Measurements from ENCODE around the gene UBN1.

The UBN1 gene

GRCh38 chr16:4859190-4859899 is 12.1 kb downstream of the UBN1 start:
- DNase-seq (ENCODE audit: low read depth in 1 of 2, low spot score in 1 of 2): no peak

- DNase-seq (ENCODE audit: low read depth in 1 of 2, low spot score in 1 of 2): no peak
Observed at GRCh38 chr16:4859900-4860255, 12.6 kb downstream of the UBN1 start.

DNA sequence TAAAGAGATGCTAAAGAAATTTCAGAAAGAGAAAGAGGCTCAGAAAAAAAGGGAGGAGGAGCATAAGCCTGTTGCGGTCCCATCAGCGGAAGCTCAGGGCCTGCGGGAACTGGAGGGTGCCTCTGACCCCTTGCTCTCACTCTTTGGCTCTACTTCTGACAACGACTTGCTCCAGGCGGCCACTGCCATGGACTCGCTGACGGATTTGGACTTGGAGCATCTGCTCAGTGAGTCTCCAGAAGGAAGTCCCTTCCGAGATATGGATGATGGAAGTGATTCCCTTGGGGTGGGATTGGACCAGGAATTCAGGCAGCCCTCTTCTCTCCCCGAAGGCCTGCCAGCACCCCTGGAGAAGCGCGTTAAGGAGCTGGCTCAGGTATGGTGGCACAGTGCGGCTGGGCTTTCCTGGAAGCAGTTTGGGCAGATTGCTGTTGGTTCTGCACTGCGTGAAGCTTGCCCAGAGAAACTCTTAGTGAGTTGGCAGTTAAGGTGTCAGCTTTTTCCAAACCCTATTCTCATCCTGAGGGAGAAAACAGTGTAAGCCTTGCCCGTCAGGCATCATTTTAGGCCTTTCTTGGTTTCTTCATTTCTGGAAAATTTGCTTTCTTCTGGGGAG is 13.6 kb downstream of the UBN1 start:
- DNase-seq (ENCODE audit: low read depth in 1 of 2, low spot score in 1 of 2): no peak

DNA sequence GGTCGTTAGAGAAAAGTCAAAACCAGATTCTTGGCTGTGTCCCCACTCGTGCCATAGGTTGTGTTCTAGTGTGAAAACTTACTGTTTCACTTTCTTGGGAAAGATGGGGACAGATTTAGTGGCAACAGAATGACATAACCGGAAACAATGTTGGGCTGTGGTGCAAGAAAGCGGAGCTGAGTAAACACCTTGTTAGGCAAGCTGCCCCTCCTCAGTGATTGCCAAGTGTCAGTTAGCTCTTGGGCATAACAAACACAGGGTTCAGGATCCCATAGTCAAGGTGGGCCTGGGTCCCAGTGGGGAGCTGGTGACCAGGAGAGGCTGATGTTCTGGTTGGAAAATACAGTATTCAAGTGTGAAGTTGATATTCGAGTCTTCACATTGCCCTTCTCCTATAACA is 15.4 kb downstream of the UBN1 start:
- DNase-seq (ENCODE audit: low read depth in 1 of 2, low spot score in 1 of 2): no peak

GRCh38 chr16:4864728-4865127 is 17.4 kb downstream of the UBN1 start:
- DNase-seq (ENCODE audit: low read depth in 1 of 2, low spot score in 1 of 2): no peak

- DNase-seq (ENCODE audit: low read depth in 1 of 2, low spot score in 1 of 2): no peak
Observed at GRCh38 chr16:4865231-4865860, 18.1 kb downstream of the UBN1 start.

- DNase-seq (ENCODE audit: low read depth in 1 of 2, low spot score in 1 of 2): no peak
Observed at GRCh38 chr16:4866586-4866985, 19.3 kb downstream of the UBN1 start.

DNA sequence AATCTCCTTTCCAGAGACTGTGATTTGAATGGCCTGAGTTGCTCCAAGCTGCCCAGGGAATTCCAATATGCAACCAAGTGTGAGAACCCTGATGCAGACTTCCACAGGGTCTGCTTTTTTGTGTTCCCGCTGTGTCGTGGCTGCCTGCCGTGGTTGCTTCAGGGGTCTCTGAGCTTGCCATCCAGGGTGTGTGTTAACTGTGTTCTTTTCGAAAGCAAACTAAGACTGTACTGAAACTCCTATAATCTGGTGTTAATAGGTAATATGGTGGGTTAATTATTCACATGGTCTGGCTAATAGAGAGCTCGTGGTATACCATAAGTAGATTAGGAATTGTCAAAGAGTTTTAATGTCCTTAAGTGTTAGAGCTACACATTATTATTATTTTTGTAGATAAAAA is 20.7 kb downstream of the UBN1 start:
- no peak for DNase-seq (ENCODE audit: low read depth in 1 of 2, low spot score in 1 of 2)

- no peak for DNase-seq (ENCODE audit: low read depth in 1 of 2, low spot score in 1 of 2)
Observed at GRCh38 chr16:4868535-4868934, 21.3 kb downstream of the UBN1 start.

DNA sequence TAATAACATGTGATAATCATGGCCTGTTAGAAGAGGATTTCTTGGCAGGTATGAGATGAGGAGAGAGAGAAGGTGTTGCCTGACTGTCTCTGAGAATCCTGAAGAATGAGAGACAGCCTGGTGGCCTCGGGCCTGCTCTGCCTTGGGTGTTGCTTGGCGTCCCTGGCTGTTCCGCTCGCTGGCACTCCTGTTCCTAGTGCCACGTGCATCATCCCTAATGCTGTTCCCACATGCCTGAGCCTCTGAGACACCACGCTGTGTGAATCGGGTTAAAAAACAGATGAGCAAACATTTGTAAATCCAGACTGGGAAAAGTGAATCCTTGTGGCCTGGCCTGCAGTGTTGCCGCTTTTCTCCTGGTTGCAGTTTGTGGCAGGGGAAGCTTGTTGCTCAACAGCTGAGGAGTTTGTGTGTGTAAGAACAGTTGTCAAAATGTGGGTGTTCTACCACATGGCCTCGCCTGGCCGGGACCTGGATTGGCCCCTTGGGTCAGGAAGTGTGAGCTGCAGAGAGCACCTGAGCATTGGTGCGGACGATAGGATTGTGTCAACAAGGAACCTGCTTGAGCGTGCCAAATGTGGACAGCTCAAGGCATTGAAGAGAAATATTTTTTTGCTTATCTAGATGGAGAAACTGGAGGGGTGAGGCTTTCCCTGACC is 22.0 kb downstream of the UBN1 start:
- no peak for DNase-seq (ENCODE audit: low read depth in 1 of 2, low spot score in 1 of 2)

- no peak for DNase-seq (ENCODE audit: low read depth in 1 of 2, low spot score in 1 of 2)
Observed at GRCh38 chr16:4870138-4870671, 22.9 kb downstream of the UBN1 start.

- DNase-seq (ENCODE audit: low read depth in 1 of 2, low spot score in 1 of 2): no peak
Observed at GRCh38 chr16:4871071-4871470, 23.8 kb downstream of the UBN1 start.

GRCh38 chr16:4873091-4873490 is 25.8 kb downstream of the UBN1 start:
- DNase-seq (ENCODE audit: low read depth in 1 of 2, low spot score in 1 of 2): no peak

DNA sequence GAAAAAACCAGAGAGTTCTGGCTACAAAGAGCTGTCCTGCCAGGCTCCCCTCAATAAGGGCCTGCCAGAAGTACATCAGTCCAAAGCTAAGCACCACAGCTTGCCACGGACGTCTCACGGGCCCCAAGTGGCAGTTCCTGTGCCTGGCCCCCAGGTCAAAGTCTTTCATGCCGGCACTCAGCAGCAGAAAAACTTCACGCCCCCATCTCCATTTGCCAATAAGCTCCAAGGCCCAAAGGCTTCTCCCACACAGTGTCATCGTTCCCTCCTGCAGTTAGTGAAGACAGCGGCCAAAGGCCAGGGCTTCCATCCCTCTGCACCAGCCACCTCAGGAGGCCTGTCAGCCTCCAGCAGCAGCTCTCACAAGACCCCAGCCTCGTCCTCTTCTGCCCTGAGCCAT is 27.4 kb downstream of the UBN1 start:
- no peak for DNase-seq (ENCODE audit: low read depth in 1 of 2, low spot score in 1 of 2)

GRCh38 chr16:4876646-4877379 is 29.5 kb downstream of the UBN1 start:
- no peak for DNase-seq (ENCODE audit: low read depth in 1 of 2, low spot score in 1 of 2)

GRCh38 chr16:4877380-4877685 is 30.1 kb downstream of the UBN1 start:
- DNase-seq (ENCODE audit: low read depth in 1 of 2, low spot score in 1 of 2): no peak

- no peak for DNase-seq (ENCODE audit: low read depth in 1 of 2, low spot score in 1 of 2)
Observed at GRCh38 chr16:4879049-4879448, 31.8 kb downstream of the UBN1 start.

DNA sequence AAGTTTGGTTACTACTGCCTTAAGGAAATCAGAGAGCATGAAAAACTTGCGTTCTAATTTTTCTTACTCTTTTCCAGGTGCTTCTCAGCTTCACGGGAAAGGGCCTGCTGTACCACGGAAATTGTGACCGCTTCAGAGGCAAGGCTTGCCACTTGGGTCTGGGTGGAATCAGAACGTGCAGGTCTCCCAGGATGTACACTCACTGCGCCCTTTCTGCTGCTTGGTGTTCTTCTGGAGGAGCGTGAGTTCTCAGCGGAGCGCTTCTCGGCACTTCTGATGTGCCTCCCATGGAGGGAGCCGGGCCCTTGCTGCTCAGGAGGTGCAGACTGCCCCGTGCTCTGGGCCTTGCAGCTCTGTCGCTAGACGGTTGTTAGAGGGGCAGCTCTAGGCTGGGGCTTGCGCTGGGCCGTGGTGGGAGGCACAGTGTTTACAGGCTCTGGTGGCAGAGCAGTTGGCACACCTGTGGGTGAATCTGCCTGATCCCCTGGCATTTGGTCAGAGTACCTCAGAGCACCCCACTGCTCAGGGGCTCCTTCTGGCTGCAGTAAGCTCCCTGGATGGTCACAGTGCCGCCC is 32.8 kb downstream of the UBN1 start:
- DNase-seq (ENCODE audit: low read depth in 1 of 2, low spot score in 1 of 2): no peak

DNA sequence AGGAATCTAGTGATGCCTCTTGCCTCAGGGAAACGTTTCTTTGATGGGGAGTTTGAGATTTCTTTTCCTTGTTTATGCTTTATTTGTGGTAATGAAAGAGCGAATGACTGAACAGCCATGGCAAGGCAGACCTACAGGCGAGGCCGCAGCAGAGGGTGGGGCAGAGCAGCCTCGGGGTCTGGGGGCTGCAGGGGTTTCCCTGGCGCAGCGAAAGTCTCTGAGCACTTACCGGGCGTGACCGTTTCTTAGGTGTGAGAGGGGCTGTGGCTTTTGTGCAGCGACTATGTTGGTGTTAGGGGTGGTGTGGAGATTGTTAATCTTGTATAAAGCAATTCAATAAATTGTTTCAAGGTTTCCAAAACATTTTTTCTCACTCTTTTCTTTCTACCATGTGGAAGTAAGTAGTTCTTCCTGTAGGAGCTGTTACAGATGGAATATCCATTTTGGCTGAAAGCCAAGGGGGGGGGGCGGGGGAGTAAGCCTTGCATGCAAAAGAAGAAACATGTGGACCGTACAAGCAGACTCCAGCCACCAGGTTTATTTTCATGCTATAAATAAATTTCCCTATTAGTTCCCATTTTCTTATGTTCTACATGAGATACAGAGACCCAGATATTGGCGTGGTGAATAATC is 34.8 kb downstream of the UBN1 start:
- DNase-seq (ENCODE audit: low read depth in 1 of 2, low spot score in 1 of 2): no peak

GRCh38 chr16:4882633-4883285 is 35.5 kb downstream of the UBN1 start:
- no peak for DNase-seq (ENCODE audit: low read depth in 1 of 2, low spot score in 1 of 2)

All from activated CD4-positive, alpha-beta T cell treated with anti-CD3 and anti-CD28 coated beads, Interleukin-2, amount 50 U/mL, for 24 hours (primary cell).